Spleen (tissue), 11 donors: Measurements from ENCODE around the gene SEC24C. TPM values are rescaled to one million over a fixed set of nuclear protein-coding genes. Genes with fewer than 3 reads are reported as not detected.

Experiments
- DNase-seq: peaks from one replicate; pipeline ENCODE4 v3.0.0-alpha.2; 2020
- H3K27ac ChIP-seq, 8 donors: fragments of 200-600 bp; sonication (generic) in 7 of 8; 1 replicate in 4 of 8; 2 replicates in 4 of 8; pipeline versions ENCODE4 v1.5.0 to v1.8.0; 2016 to 2021; ENCODE audit warnings: inconsistent platforms in 4 of 8, mild to moderate bottlenecking in 4 of 8, moderate library complexity in 1 of 8
- H3K27me3 ChIP-seq, 7 donors: fragments of 200-600 bp; sonication (generic) in 6 of 7; replicated peaks in 1 of 7; 1 replicate in 4 of 7; 2 replicates in 3 of 7; pipeline versions ENCODE4 v1.5.0 to v1.8.0; 2016 to 2021; ENCODE audit warnings: inconsistent platforms in 3 of 7, mild to moderate bottlenecking in 1 of 7
- H3K36me3 ChIP-seq, 6 donors: fragments of 200-600 bp; sonication (generic) in 5 of 6; 1 replicate in 4 of 6; 2 replicates in 2 of 6; pipeline versions ENCODE4 v1.5.0 to v1.8.0; 2016 to 2021; ENCODE audit warnings: inconsistent platforms in 2 of 6
- H3K4me1 ChIP-seq, 6 donors: fragments of 200-600 bp; sonication (generic) in 5 of 6; 1 replicate in 3 of 6; 2 replicates in 3 of 6; pipeline versions ENCODE4 v1.5.0 to v1.8.0; 2016 to 2021; ENCODE audit warnings: inconsistent platforms in 3 of 6
- H3K4me3 ChIP-seq, 8 donors: fragments of 200-600 bp; sonication (generic) in 7 of 8; 1 replicate in 4 of 8; 2 replicates in 4 of 8; pipeline versions ENCODE4 v1.5.0 to v1.8.0; 2016 to 2021; ENCODE audit warnings: inconsistent platforms in 4 of 8, mild to moderate bottlenecking in 4 of 8, moderate library complexity in 2 of 8
- H3K9me3 ChIP-seq, 8 donors: fragments of 200-600 bp; sonication (generic) in 7 of 8; 1 replicate in 4 of 8; 2 replicates in 4 of 8; pipeline versions ENCODE4 v1.5.0 to v1.8.0; 2016 to 2021; ENCODE audit warnings: inconsistent platforms in 4 of 8
- POLR2A ChIP-seq, 3 donors: fragments of 450-650 bp; IDR thresholded peaks; one replicate each; pipeline ENCODE4 v1.5.1; 2017; ENCODE audit warnings: antibody characterized with exemption in 3 of 3, mild to moderate bottlenecking in 1 of 3
- POLR2AphosphoS5 ChIP-seq, 3 donors: sonication (generic); formaldehyde crosslinking; IDR thresholded peaks; one replicate each; pipeline ENCODE4 v1.5.1; 2017; ENCODE audit warnings: antibody characterized with exemption in 3 of 3
- WGBS, 5 donors: extraction: QIAGEN DNeasy Blood & Tissue Kit in 3 of 5; methylation state at CpG; one replicate each; pipeline versions ENCODE4 v1.1.5 to v1.1.7; 2013 to 2018; 5-methylcytosine and 5-hydroxymethylcytosine counted together
- intact Hi-C: fragments of 100-400 bp; cut with DNase I; formaldehyde crosslinking; loops from one replicate; pipeline ENCODE4 v1.15.0; 2023; ENCODE audit warnings: low total_unique reads
- polyA plus RNA-seq, 3 donors: library from polyadenylated mRNA; stranded (reverse); fragments of 200-250 nt; gene quantifications; one replicate each; pipeline ENCODE4 v1.2.1, GENCODE V29; 2013
- total RNA-seq, 7 donors: library from RNA; depleted of rRNA in 3 of 7; stranded (reverse); fragments of >200 nt in 3 of 7; fragmentation: NEBNext Ultra II Directional in 4 of 7; extraction: Animal tissue kit (Norgen Biotek cat#: 25700) in 4 of 7; gene quantifications; one replicate each; pipeline versions ENCODE4 v1.1.0 to v1.2.1, GENCODE V29; 2016 to 2021
- TF ChIP-seq, protein P1 (sequence below), 11 experiments: fragments of 200-600 bp in 7 of 11; fragments of 450-650 bp in 4 of 11; sonication (generic) in 4 of 11; IDR thresholded peaks in 8 of 11; conservative IDR thresholded peaks in 3 of 11; 1 replicate in 7 of 11; 2 replicates in 4 of 11; pipeline versions ENCODE4 v1.4.0 to v1.8.0; 2016 to 2021; ENCODE audit warnings: antibody characterized with exemption in 11 of 11, inconsistent platforms in 4 of 11, mild to moderate bottlenecking in 1 of 11
- donor health status: healthy with polysubstance abuse.
- donor health status: DM: no; HTN: no; CAD: no; lungs with moderate emphysema.
- donor health status: DM: no; HTN: no; CAD: no.
- donor health status: Bipolar disorder and iron deficiency.
- donor health status: healthy.
- donor health status: DM: no; HTN: no; CAD: no.
- donor health status: DM: yes; HTN: yes; CAD: no.

Gene SEC24C
- total and polyA plus RNA-seq, 10 donors, result 20.4 to 75.6 (median 62.4) TPM

- Histone ChIP-seq H3K4me3 (no peak overlapping the region), H3K4me1 (peaks cover 0 to 71% (median 21%) of the 10 kb centered on the region in 6 donors), H3K36me3 (peaks cover 0 to 93% (median 50%) of the 10 kb centered on the region in 6 donors), H3K9me3 (no peaks in the 10 kb centered on the region), H3K27ac (peak overlapping the region in 5 of 8 donors; percentile 8 to 81 (median 73)), H3K27me3 (no peaks in the 10 kb centered on the region)
- 82 to 92% (median 87%) methylated on average over 10 of the region's 10 CpGs for WGBS, 5 donors
- no peak for DNase-seq
- TF ChIP-seq, protein P1, sequence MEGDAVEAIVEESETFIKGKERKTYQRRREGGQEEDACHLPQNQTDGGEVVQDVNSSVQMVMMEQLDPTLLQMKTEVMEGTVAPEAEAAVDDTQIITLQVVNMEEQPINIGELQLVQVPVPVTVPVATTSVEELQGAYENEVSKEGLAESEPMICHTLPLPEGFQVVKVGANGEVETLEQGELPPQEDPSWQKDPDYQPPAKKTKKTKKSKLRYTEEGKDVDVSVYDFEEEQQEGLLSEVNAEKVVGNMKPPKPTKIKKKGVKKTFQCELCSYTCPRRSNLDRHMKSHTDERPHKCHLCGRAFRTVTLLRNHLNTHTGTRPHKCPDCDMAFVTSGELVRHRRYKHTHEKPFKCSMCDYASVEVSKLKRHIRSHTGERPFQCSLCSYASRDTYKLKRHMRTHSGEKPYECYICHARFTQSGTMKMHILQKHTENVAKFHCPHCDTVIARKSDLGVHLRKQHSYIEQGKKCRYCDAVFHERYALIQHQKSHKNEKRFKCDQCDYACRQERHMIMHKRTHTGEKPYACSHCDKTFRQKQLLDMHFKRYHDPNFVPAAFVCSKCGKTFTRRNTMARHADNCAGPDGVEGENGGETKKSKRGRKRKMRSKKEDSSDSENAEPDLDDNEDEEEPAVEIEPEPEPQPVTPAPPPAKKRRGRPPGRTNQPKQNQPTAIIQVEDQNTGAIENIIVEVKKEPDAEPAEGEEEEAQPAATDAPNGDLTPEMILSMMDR (IDR thresholded peaks at IDR 0.05 in 8 of 11, conservative IDR thresholded peaks at IDR 0.05 in 3 of 11), result no peak
- TF ChIP-seq POLR2AphosphoS5 (IDR thresholded peaks at IDR 0.05), result no peak
- no peak for TF ChIP-seq POLR2A (IDR thresholded peaks at IDR 0.05)
- intact Hi-C loops, result no loop called here
Measured at GRCh38 chr10:73816917-73817729, 73.0 kb downstream of the SEC24C start.

DNA sequence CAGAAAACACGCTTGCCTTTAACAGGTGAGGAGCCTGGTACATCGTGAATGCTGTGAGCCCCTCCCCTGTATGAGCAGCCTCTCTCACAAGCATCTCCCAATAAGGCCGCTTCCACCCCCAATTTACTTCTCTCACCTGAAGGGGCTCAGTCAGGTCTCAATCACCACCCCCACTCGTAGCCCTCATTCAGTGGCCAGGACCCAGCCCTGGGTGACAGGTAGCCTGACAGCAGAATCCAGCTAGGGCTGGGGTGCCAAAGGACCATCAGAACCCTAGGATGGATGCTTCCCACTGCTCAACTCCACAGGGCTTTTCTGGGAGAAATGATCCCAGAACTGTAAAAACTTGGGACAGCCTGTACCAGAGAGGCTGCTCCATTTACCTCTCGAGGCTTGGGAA, 73.7 kb downstream of the SEC24C start:
- H3K27me3 ChIP-seq, result no peaks in the 10 kb centered on the region
- peaks cover 0 to 63% (median 18%) of the 10 kb centered on the region in 6 donors for H3K4me1 ChIP-seq
- no peak for DNase-seq
- 91 to 96% (median 93%) methylated on average over 5 of the region's 5 CpGs for WGBS, 5 donors
- peak overlapping the region in 4 of 8 donors; percentile 31 to 81 (median 74) for H3K27ac ChIP-seq
- H3K9me3 ChIP-seq, result no peaks in the 10 kb centered on the region
- H3K36me3 ChIP-seq, result peaks cover 0 to 97% (median 54%) of the 10 kb centered on the region in 6 donors
- intact Hi-C loops, result no loop called here
- TF ChIP-seq POLR2A (IDR thresholded peaks at IDR 0.05), result no peak
- TF ChIP-seq POLR2AphosphoS5 (IDR thresholded peaks at IDR 0.05), result no peak
- TF ChIP-seq, protein P1 (IDR thresholded peaks at IDR 0.05 in 8 of 11, conservative IDR thresholded peaks at IDR 0.05 in 3 of 11), result no peak
- no peak overlapping the region for H3K4me3 ChIP-seq

GRCh38 chr10:73818402-73818801, 74.2 kb downstream of the SEC24C start:
- intact Hi-C loops, result no loop called here
- WGBS, 5 donors, result 66 to 89% (median 80%) methylated on average over 2 to 10 of the region's 10 CpGs
- TF ChIP-seq POLR2AphosphoS5 (IDR thresholded peaks at IDR 0.05) (peak in 1 of 3 donors; percentile 53), POLR2A (IDR thresholded peaks at IDR 0.05) (no peak)
- TF ChIP-seq, protein P1 (IDR thresholded peaks at IDR 0.05 in 8 of 11, conservative IDR thresholded peaks at IDR 0.05 in 3 of 11), result no peak
- peak; percentile 81 for DNase-seq
- H3K27me3 ChIP-seq, result no peaks in the 10 kb centered on the region
- H3K4me1 ChIP-seq, result peaks cover 0 to 61% (median 18%) of the 10 kb centered on the region in 6 donors
- no peak overlapping the region for H3K4me3 ChIP-seq
- H3K9me3 ChIP-seq, result no peaks in the 10 kb centered on the region
- peaks cover 0 to 97% (median 57%) of the 10 kb centered on the region in 6 donors for H3K36me3 ChIP-seq
- H3K27ac ChIP-seq, result peak overlapping the region in 6 of 8 donors; percentile 31 to 81 (median 58)

DNA sequence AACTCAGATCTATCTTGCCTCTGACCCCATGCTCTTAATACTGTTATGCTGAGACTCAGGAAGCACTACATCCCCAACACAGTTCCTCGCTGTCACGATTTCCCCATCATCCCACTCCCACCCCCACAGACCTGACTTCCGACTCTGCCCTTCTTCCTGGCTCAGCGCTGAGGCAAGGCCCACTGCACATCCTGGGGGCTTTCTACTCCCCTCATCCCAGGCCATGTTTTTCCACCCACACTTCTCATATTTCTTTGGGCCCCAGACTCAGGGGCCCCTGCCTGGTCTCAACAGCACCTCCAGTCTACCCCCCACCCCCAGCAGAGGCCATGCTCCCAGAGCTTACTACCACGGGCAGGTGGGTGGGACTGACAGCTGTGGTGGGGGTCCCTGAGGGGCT, 74.9 kb downstream of the SEC24C start:
- no peak overlapping the region for H3K4me3 ChIP-seq
- H3K27me3 ChIP-seq, result no peaks in the 10 kb centered on the region
- H3K36me3 ChIP-seq, result peaks cover 0 to 97% (median 62%) of the 10 kb centered on the region in 6 donors
- DNase-seq, result peak; percentile 75
- 44 to 79% (median 63%) methylated on average over 5 of the region's 5 CpGs for WGBS, 5 donors
- TF ChIP-seq POLR2AphosphoS5 (IDR thresholded peaks at IDR 0.05) (no peak), POLR2A (IDR thresholded peaks at IDR 0.05) (no peak)
- TF ChIP-seq, protein P1 (IDR thresholded peaks at IDR 0.05 in 8 of 11, conservative IDR thresholded peaks at IDR 0.05 in 3 of 11), result no peak
- no peaks in the 10 kb centered on the region for H3K9me3 ChIP-seq
- H3K4me1 ChIP-seq, result peaks cover 0 to 59% (median 18%) of the 10 kb centered on the region in 6 donors
- intact Hi-C loops, result no loop called here
- H3K27ac ChIP-seq, result peak overlapping the region in 5 of 8 donors; percentile 31 to 81 (median 73)
